Hepatocyte (in vitro differentiated cells): Measurements from ENCODE around the gene CHRNB1.

Experiments used
- EZH2 ChIP-seq: fragments of 200-600 bp; sonication (generic); IDR thresholded peaks from 2 replicates; pipeline ENCODE4 v1.6.1; 2016; ENCODE audit warnings: antibody characterized with exemption, mild to moderate bottlenecking, borderline replicate concordance
- EZH2phosphoT487 ChIP-seq: fragments of 200-600 bp; sonication (generic); IDR thresholded peaks from one replicate; pipeline ENCODE4 v1.6.1; 2018; ENCODE audit warnings: antibody characterized with exemption, mild to moderate bottlenecking, low read depth, moderate library complexity; ENCODE audit not compliant: unreplicated experiment, severe bottlenecking
- TF ChIP-seq, protein P1 (sequence below): fragments of 200-600 bp; sonication (generic); IDR thresholded peaks from 2 replicates; pipeline ENCODE4 v1.5.1; 2016; ENCODE audit warnings: antibody characterized with exemption, mild to moderate bottlenecking; ENCODE audit not compliant: poor library complexity

DNA sequence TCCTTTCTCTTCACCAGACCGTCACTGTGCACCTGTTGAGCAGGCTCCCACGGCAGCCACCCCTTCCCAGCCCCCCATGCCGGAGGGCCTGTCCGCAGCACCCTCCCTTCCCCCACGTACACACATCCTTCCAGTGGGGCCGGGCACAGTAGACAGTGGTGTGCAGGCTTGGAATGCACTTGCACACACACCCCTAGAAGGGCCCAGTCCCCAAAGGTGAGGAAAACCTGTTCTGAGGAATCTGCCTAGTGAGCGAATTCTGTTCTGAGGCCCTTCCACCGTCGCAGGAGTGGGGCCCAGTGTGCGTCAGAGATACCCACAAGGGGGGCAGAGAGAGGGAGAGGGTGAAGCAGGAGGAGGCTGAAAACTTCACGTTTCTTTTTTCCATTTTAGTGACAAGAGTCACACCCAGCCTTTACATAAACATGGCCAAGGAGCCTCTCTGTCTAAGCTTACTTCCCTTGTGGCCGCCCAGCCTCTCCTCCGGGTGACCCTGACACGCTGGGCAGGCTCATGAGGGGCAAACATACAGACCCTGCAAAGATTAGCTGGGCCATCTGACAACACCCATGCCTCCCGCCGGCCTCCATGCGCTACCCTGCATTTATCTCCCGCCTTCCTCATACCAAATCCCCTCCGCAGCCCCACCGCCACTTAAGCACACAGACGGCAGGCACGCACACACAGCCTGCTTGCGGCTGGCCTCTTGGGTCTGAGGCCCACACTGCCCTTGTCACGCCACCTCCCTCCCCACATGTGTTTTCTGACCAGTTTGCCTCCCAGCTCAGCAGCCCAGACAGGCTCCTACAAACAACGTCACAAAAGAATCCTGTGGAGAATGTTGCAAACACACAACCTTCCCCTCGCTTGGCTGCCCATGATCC, 32.8 kb downstream of the CHRNB1 start:
- TF ChIP-seq, protein P1, sequence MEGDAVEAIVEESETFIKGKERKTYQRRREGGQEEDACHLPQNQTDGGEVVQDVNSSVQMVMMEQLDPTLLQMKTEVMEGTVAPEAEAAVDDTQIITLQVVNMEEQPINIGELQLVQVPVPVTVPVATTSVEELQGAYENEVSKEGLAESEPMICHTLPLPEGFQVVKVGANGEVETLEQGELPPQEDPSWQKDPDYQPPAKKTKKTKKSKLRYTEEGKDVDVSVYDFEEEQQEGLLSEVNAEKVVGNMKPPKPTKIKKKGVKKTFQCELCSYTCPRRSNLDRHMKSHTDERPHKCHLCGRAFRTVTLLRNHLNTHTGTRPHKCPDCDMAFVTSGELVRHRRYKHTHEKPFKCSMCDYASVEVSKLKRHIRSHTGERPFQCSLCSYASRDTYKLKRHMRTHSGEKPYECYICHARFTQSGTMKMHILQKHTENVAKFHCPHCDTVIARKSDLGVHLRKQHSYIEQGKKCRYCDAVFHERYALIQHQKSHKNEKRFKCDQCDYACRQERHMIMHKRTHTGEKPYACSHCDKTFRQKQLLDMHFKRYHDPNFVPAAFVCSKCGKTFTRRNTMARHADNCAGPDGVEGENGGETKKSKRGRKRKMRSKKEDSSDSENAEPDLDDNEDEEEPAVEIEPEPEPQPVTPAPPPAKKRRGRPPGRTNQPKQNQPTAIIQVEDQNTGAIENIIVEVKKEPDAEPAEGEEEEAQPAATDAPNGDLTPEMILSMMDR, result no peak
- no peak for TF ChIP-seq EZH2
- no peak for TF ChIP-seq EZH2phosphoT487
